HUES6 (cell line): ENCODE data around the gene AIG1.
A peak's percentile ranks its signal among the peaks of the same experiment; 100 is the strongest.

Source experiments
- H3K27ac ChIP-seq: 2 replicates; pipeline ENCODE4 v1.7.0; 2013; ENCODE audit warnings: low read depth, mild to moderate bottlenecking, low read length, inconsistent platforms
- H3K27me3 ChIP-seq: 2 replicates; pipeline ENCODE4 v1.6.1; 2013; ENCODE audit warnings: low read length; ENCODE audit not compliant: control insufficient read depth, insufficient read depth
- H3K36me3 ChIP-seq: 2 replicates; pipeline ENCODE4 v1.6.1; 2013; ENCODE audit warnings: low read length; ENCODE audit not compliant: control insufficient read depth, insufficient read depth
- H3K4me1 ChIP-seq: 2 replicates; pipeline ENCODE4 v1.6.1; 2013; ENCODE audit warnings: low read length; ENCODE audit not compliant: control insufficient read depth, insufficient read depth
- H3K4me3 ChIP-seq: 2 replicates; pipeline ENCODE4 v1.5.1; 2013; ENCODE audit warnings: low read depth, low read length
- H3K9ac ChIP-seq: one replicate; pipeline ENCODE4 v1.6.1; 2013; ENCODE audit warnings: mild to moderate bottlenecking, low read length
- H3K9me3 ChIP-seq: 2 replicates; pipeline ENCODE4 v1.6.1; 2013; ENCODE audit warnings: low read depth, low read length; ENCODE audit not compliant: control insufficient read depth, insufficient read depth

The AIG1 gene

GRCh38 chr6:143058987-143059386, 1.7 kb upstream of the AIG1 start:
- Histone ChIP-seq H3K9ac (no peak overlapping the region), H3K4me1 (peaks cover 52% of the 10 kb centered on the region), H3K4me3 (no peak overlapping the region), H3K27me3 (no peaks in the 10 kb centered on the region), H3K27ac (no peak overlapping the region), H3K9me3 (no peaks in the 10 kb centered on the region), H3K36me3 (no peaks in the 10 kb centered on the region)

GRCh38 chr6:143059663-143060353, 881 bp upstream of the AIG1 start:
- Histone ChIP-seq H3K9me3 (no peaks in the 10 kb centered on the region), H3K27ac (peak overlapping the region; percentile 29; the same call in 1 of the 2 replicates), H3K36me3 (no peaks in the 10 kb centered on the region), H3K4me3 (peak overlapping the region; percentile 93), H3K4me1 (peaks cover 53% of the 10 kb centered on the region), H3K9ac (peak overlapping the region; percentile 79), H3K27me3 (no peaks in the 10 kb centered on the region)

- peak overlapping the region; percentile 93 for H3K4me3 ChIP-seq
- H3K4me1 ChIP-seq = peaks cover 51% of the 10 kb centered on the region
- H3K27me3 ChIP-seq = no peaks in the 10 kb centered on the region
- peak overlapping the region; percentile 29; the same call in 1 of the 2 replicates for H3K27ac ChIP-seq
- no peaks in the 10 kb centered on the region for H3K9me3 ChIP-seq
- H3K36me3 ChIP-seq = no peaks in the 10 kb centered on the region
- peak overlapping the region; percentile 79 for H3K9ac ChIP-seq
Observed at GRCh38 chr6:143060354-143060805, 309 bp upstream of the AIG1 start.

- H3K9ac ChIP-seq = peak overlapping the region; percentile 77
- H3K9me3 ChIP-seq = no peaks in the 10 kb centered on the region
- H3K4me1 ChIP-seq = peaks cover 44% of the 10 kb centered on the region
- no peaks in the 10 kb centered on the region for H3K27me3 ChIP-seq
- peak overlapping the region; percentile 12; the same call in 1 of the 2 replicates for H3K27ac ChIP-seq
- H3K36me3 ChIP-seq = no peaks in the 10 kb centered on the region
- H3K4me3 ChIP-seq = peak overlapping the region; percentile 93
Observed at GRCh38 chr6:143061597-143062385, 1.1 kb downstream of the AIG1 start.

- Histone ChIP-seq H3K4me1 (peaks cover 44% of the 10 kb centered on the region), H3K36me3 (no peaks in the 10 kb centered on the region), H3K9me3 (no peaks in the 10 kb centered on the region), H3K27me3 (no peaks in the 10 kb centered on the region), H3K27ac (no peak overlapping the region), H3K9ac (no peak overlapping the region), H3K4me3 (peak overlapping the region; percentile 93)
Observed at GRCh38 chr6:143062551-143062950, 1.9 kb downstream of the AIG1 start.

- Histone ChIP-seq H3K27me3 (no peaks in the 10 kb centered on the region), H3K9me3 (no peaks in the 10 kb centered on the region), H3K4me3 (no peak overlapping the region), H3K27ac (0 out of 2 replicates have a peak overlapping the region, but pooled peaks have one; percentile 4), H3K4me1 (peaks cover 44% of the 10 kb centered on the region), H3K36me3 (no peaks in the 10 kb centered on the region), H3K9ac (no peak overlapping the region)
Observed at GRCh38 chr6:143063631-143064030, 2.9 kb downstream of the AIG1 start.

GRCh38 chr6:143064271-143064670, 3.6 kb downstream of the AIG1 start:
- Histone ChIP-seq H3K9me3 (no peaks in the 10 kb centered on the region), H3K9ac (no peak overlapping the region), H3K27ac (no peak overlapping the region), H3K4me3 (no peak overlapping the region), H3K27me3 (no peaks in the 10 kb centered on the region), H3K4me1 (peaks cover 41% of the 10 kb centered on the region), H3K36me3 (no peaks in the 10 kb centered on the region)

- no peak overlapping the region for H3K4me3 ChIP-seq
- no peak overlapping the region for H3K9ac ChIP-seq
- no peaks in the 10 kb centered on the region for H3K9me3 ChIP-seq
- peaks cover 32% of the 10 kb centered on the region for H3K4me1 ChIP-seq
- H3K27ac ChIP-seq = no peak overlapping the region
- no peaks in the 10 kb centered on the region for H3K27me3 ChIP-seq
- H3K36me3 ChIP-seq = no peaks in the 10 kb centered on the region
Observed at GRCh38 chr6:143064951-143065683, 4.4 kb downstream of the AIG1 start.

- Histone ChIP-seq H3K4me1 (peaks cover 13% of the 10 kb centered on the region), H3K4me3 (no peak overlapping the region), H3K27ac (no peak overlapping the region), H3K9ac (no peak overlapping the region), H3K9me3 (no peaks in the 10 kb centered on the region), H3K27me3 (no peaks in the 10 kb centered on the region), H3K36me3 (no peaks in the 10 kb centered on the region)
Observed at GRCh38 chr6:143068001-143068400, 7.3 kb downstream of the AIG1 start.

GRCh38 chr6:143074101-143074500, 13.4 kb downstream of the AIG1 start:
- no peaks in the 10 kb centered on the region for H3K36me3 ChIP-seq
- no peak overlapping the region for H3K9ac ChIP-seq
- H3K27ac ChIP-seq = no peak overlapping the region
- peaks cover 4% of the 10 kb centered on the region; the same call in 1 of the 2 replicates for H3K4me1 ChIP-seq
- H3K27me3 ChIP-seq = no peaks in the 10 kb centered on the region
- H3K4me3 ChIP-seq = no peak overlapping the region
- peaks cover 7% of the 10 kb centered on the region; the same call in 1 of the 2 replicates for H3K9me3 ChIP-seq
